HG02798 (cell line): ENCODE measurements around the gene RESF1.

Source experiments
- ATAC-seq: cut with Tn5 transposase; IDR thresholded peaks from one replicate; pipeline ENCODE4 v1.9.1; 2021; ENCODE audit warnings: mild to moderate bottlenecking; ENCODE audit not compliant: unreplicated experiment, poor library complexity

The RESF1 gene

GRCh38 chr12:31954925-31955858 is 4.0 kb upstream of the RESF1 start:
- ATAC-seq: no peak

GRCh38 chr12:31958569-31959160 is 550 bp upstream of the RESF1 start:
- ATAC-seq: no peak

GRCh38 chr12:31959701-31960391 is 631 bp downstream of the RESF1 start:
- ATAC-seq: peak; percentile 48

GRCh38 chr12:31961137-31961536 is 1.9 kb downstream of the RESF1 start:
- no peak for ATAC-seq

- ATAC-seq: no peak
Measured at GRCh38 chr12:31962076-31962475, 2.9 kb downstream of the RESF1 start.

- ATAC-seq: no peak
Measured at GRCh38 chr12:31964280-31964679, 5.1 kb downstream of the RESF1 start.

GRCh38 chr12:31965090-31965489 is 5.9 kb downstream of the RESF1 start:
- ATAC-seq: no peak

- ATAC-seq: no peak
Measured at GRCh38 chr12:31966558-31967205, 7.5 kb downstream of the RESF1 start.

- no peak for ATAC-seq
Measured at GRCh38 chr12:31967539-31967938, 8.3 kb downstream of the RESF1 start.

- no peak for ATAC-seq
Measured at GRCh38 chr12:31970199-31970598, 11.0 kb downstream of the RESF1 start.

GRCh38 chr12:31973818-31974217 is 14.6 kb downstream of the RESF1 start:
- ATAC-seq: no peak

- ATAC-seq: no peak
Measured at GRCh38 chr12:31974673-31975072, 15.5 kb downstream of the RESF1 start.

- no peak for ATAC-seq
Measured at GRCh38 chr12:31984806-31985591, 25.8 kb downstream of the RESF1 start.

GRCh38 chr12:31985832-31986231 is 26.6 kb downstream of the RESF1 start:
- ATAC-seq: no peak

- no peak for ATAC-seq
Measured at GRCh38 chr12:31989571-31990362, 30.6 kb downstream of the RESF1 start.

GRCh38 chr12:31991146-31991545 is 31.9 kb downstream of the RESF1 start:
- ATAC-seq: no peak

GRCh38 chr12:31991815-31992214 is 32.6 kb downstream of the RESF1 start:
- no peak for ATAC-seq

GRCh38 chr12:31999692-32000091 is 40.5 kb downstream of the RESF1 start:
- no peak for ATAC-seq

- ATAC-seq: no peak
Measured at GRCh38 chr12:32000373-32001005, 41.3 kb downstream of the RESF1 start.
